IPS-18c (cell line): ENCODE data around the gene KLHL4.
"Not testable (repeated sequence)": the region's sequence is repeated elsewhere in the genome, so short reads cannot be mapped to it uniquely, and the experiment has no call there.

Experiments used
- H3K4me3 ChIP-seq: 2 replicates; pipeline ENCODE4 v1.7.0; 2013; ENCODE audit warnings: low read depth, mild to moderate bottlenecking, low read length, moderate library complexity; ENCODE audit not compliant: insufficient read depth
- H3K9me3 ChIP-seq: one replicate; pipeline ENCODE4 v1.6.1; 2013; ENCODE audit warnings: mild to moderate bottlenecking, low read length, moderate library complexity; ENCODE audit not compliant: control insufficient read depth, insufficient read depth

The KLHL4 gene

DNA sequence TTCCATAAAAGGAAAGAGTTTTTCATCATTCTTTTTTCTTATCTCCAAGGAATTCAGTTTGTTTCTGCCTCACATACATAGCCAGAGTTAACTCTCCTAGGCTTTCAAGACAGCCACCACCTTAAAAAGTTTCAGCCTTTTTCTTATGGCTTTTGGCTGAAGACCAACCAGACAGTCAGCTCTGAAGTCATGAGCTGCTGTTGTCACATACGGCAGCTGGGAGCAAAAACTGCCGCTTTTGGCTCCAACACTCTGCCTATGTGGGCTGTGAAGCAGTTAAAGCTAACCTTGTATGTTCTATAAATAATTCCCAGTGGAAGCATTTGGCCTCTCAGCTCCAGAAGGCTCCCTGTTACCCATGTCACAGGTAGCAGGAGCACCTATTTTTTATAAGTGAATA lies 104.1 kb downstream of the KLHL4 start:
- Histone ChIP-seq H3K4me3 (no peak overlapping the region), H3K9me3 (no peaks in the 10 kb centered on the region)

DNA sequence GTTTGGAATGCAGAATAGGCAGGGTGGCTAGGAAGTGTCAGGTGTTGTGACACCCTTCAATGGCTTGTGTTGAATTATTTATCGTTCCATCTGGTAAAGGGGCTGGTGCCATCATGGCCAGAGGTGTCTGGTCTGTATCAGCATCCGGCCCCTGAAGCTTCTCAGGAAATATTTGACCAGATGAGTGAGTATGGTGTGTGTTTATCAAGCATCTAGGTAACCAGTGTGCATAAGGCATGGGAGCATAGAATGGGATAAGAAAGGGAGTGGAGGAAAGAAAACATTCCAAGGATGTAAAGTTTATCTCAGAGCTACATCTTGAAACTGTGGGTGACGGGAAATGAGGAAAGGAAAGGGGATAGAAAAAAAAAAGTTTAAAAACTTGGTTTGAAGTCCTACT lies 109.4 kb downstream of the KLHL4 start:
- H3K4me3 ChIP-seq, result no peak overlapping the region
- no peaks in the 10 kb centered on the region for H3K9me3 ChIP-seq

DNA sequence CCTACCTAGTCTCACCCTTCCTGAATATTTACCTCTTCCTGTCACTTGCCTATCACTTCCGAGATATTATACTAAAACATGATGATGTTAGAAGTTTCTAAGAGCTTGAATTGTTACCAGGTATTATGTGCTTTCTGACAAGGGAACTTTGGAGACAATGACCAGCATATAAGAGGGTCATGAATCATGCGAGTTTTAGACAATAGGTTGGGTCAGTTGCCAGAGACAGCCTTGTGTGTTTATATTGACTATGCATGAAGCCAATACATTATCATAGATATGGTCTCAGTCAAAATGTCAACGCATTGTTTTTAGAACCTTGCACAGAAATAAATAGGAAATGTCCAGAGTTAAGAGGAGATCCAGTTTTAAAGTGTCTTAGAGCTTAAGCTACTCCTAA lies 116.8 kb downstream of the KLHL4 start:
- Histone ChIP-seq H3K4me3 (no peak overlapping the region), H3K9me3 (no peaks in the 10 kb centered on the region)

DNA sequence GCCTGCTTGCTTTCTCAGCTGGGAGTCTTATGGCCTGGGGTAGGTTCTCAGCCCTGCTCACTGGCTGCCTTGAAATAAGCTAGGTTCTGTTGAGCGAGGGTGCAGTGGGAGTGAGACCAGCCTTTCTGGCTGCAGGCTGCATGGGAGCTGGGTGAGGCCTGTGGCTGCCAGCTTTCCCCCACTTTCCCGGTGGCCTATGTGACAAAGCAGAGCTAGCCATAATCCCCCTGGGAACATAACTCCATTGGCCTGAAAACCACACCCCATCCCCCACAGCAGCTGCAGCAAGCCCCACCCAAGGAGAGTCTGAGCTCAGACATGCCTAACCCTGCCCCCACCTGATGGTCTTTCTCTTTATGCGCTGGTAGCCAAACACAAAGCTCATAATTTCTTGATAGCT lies 118.9 kb downstream of the KLHL4 start:
- H3K9me3 ChIP-seq, result no peaks in the 10 kb centered on the region
- no peak overlapping the region for H3K4me3 ChIP-seq

DNA sequence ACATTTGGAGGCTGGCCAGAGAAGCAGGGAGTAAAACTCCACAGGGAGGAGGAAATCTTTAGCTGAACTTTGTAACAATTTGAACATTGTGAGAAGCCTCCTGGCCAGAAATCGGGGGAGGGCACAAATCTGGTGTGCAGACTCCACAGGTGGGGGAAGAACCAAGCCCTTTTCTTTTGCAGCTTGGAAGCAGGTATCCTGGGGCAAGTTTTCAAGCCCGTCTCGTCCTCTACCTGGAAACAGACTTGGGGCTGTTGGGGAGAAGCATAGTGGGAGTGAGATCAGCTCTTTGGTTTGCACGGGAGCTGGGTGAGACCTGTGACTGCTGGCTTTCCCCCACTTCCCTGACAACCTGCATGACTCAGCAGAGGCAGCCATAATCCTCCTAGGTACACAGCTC lies 123.8 kb downstream of the KLHL4 start:
- H3K4me3 ChIP-seq, H3K9me3 ChIP-seq: not testable (repeated sequence)

DNA sequence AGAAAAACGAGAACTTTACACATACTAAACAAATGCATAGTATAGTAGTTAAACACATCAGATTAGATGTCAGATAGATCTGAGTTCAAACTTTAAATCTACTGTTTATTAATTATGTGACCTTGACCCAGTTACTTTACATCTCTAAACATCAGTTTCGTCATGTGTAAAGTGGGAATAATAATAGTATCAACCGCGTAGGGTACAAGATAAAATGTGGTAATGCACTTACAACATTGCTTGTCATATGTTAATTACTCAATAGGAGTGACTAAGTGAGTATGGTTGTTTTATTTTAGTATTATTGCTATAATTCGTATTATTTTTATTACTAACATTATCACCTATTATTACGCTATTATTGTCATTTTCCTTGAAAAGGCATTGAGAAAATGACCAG lies 144.2 kb downstream of the KLHL4 start:
- no peaks in the 10 kb centered on the region for H3K9me3 ChIP-seq
- H3K4me3 ChIP-seq, result no peak overlapping the region

DNA sequence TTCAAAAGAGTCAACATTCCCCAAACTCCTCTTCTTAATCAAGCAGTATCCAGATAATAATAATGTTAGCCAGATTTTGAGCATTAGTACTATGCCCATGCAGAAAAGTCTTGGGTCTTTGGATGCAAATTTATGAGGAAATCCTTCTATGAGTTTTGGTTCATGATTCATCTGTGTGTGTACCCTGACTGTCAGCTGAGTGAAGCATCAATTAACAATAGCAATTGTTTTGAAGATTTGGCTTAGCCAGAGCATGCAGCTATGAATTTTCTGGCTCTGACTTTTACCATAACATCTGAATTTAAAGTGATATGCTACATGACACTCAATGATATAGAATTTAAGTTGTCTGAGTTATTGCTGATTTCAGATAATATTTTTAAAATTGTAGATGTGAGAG lies 145.8 kb downstream of the KLHL4 start:
- Histone ChIP-seq H3K9me3 (no peaks in the 10 kb centered on the region), H3K4me3 (no peak overlapping the region)

DNA sequence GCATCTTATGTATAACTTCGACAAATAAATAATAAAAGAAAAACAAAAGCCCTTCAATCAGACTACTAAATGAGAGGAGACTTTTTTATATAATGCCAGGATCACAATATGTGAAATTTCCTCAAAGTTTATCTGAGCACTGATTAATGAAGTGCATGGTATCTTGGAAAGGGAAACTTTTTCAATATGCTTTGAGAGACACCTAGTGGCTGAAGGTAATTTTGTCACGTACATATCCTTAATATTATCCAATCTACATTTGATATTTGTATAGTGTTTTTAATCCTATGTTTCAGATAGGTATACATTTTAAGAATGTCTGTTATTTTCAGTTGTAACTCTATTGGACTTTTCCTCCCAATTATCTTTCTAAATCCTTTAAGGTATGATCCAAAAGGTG lies 146.8 kb downstream of the KLHL4 start:
- H3K9me3 ChIP-seq, result no peaks in the 10 kb centered on the region
- H3K4me3 ChIP-seq, result no peak overlapping the region

DNA sequence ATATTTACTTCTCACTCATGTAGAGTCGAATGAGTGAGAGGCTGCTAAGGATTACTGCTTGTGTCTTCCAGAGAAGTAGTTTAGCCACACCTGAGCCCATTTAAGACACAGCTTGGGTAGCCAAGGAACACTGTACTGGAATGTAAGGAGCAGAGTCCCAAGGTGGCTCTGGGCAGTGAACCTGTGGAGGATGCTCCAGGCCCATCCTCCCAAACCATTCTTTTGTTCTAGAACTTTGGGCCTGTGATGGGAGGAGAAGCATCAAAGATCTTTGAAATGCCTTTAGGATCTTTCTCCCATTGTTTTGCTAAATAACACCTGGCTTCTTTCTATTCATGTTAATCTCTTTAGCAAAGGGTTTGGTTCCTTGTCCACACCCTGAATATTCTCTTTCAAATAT lies 162.2 kb downstream of the KLHL4 start:
- H3K4me3 ChIP-seq, result no peak overlapping the region
- H3K9me3 ChIP-seq, result no peaks in the 10 kb centered on the region

DNA sequence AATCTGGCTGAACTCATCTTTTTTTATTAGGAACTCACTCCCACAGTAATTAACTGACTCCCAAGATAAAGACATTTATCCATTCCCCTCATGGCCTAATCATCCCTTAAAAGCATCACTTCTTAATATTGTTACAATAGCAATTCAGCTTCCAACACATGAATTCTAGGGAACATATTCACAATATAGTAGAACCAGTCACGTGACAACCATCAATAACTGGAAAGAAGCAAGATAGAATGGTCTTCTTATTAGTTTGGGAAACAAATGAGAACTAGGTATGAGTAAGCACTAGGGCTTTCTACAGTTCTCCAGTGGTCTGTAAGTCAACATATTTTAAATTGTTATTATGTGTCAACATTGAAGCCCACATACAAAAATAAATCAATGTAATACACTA lies 170.1 kb downstream of the KLHL4 start:
- no peak overlapping the region for H3K4me3 ChIP-seq
- no peaks in the 10 kb centered on the region for H3K9me3 ChIP-seq

DNA sequence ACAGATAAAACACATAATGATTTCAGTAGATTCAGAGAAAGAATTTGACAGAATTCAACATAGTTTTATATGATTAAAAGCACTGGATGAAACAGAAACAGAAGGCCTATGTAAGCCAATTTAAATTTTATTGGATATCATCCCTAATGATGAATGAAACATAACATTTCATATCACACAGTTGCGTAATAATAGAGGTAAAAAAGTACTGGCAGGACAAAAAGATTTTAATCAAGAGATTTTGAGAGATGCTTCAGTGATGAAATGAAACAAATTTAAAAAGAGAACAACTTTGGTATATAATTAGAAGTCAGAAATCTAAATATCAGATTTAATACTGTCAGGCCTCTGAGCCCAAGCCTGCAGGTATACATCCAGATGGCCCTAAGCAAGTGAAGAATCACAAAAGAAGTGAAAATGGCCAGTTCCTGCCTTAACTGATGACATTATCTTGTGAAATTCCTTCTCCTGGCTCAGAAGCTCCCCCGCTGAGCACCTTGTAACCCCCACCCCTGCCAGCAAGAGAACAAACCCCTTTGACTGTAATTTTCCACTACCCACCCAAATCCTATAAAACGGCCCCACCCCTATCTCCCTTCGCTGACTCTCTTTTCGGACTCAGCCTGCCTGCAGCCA lies 170.6 kb downstream of the KLHL4 start:
- not testable (repeated sequence) for H3K4me3 ChIP-seq, H3K9me3 ChIP-seq

DNA sequence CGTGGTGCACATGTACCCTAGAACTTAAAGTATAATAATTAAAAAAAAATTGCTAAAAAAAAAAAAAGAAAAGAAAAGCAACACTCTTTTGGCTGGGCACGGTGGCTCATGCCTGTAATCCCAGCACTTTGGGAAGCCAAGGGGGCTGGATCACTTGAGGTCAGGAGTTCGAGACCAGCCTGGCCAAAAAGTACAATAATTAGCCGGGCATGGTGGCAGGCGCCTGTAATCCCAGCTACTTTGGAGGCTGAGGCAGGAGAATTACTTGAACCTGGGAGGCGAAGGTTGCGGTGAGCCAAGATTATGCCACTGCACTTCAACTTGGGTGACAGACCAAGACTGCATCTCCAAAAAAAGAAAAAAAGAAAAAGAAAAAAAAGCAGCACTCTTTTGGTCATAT lies 171.6 kb downstream of the KLHL4 start:
- H3K9me3 ChIP-seq, H3K4me3 ChIP-seq: not testable (repeated sequence)

DNA sequence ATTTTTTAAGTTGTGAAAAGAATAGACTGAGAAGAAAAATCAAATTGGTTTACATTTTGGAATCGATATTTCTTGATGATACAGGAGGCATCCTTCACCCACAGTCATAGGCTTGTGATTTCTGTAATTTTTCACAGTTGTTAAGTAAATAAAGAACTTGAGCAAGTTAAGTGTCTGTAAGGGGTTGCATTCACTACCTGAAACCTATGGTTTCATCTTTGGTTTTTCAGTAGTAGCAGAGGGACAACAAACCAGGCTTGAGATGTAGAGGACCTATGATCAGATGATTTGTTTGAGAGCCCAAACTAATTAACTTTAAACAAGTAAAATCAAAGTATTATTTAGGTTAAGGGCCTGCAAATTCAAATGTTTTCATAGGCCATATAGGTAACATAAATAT lies 175.6 kb downstream of the KLHL4 start:
- H3K4me3 ChIP-seq, result no peak overlapping the region
- no peaks in the 10 kb centered on the region for H3K9me3 ChIP-seq

DNA sequence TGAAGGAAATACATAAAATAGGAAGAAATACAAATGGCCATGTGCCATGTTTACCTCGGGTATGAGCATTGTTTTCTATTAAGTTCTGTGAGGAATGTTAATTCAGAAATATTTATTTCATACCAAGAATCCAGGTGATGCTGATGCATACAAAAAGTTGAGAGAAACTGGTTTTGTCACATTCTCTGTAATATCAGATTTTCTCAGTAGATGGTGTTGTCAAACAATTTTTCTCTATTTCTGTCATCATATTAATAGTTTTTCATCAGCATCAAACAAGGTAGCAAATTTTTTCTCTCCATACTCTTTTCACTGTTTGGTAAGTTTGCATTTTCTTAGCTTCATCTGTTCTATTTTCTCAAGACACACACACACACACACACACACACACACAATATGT lies 179.8 kb downstream of the KLHL4 start:
- H3K9me3 ChIP-seq, result no peaks in the 10 kb centered on the region
- H3K4me3 ChIP-seq, result no peak overlapping the region

DNA sequence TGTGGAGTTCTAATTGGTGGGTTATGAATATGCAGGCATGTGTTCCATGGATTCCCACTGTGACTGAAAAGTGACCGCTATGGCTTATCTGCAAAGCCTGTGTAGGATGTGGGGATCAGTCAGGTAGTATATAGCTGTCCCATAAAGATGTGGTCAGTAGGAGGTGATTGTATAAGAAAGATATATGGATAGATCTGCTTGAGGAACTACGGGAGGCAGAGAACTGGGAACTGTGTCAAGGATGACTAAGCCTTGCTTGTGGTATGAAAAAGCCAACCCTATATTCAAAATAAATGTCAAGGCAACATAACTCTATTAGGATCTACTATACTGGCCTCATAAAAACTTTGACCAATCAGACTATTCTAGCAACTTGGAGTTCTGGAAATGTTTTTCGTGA lies 185.2 kb downstream of the KLHL4 start:
- Histone ChIP-seq H3K4me3 (no peak overlapping the region), H3K9me3 (no peaks in the 10 kb centered on the region)

DNA sequence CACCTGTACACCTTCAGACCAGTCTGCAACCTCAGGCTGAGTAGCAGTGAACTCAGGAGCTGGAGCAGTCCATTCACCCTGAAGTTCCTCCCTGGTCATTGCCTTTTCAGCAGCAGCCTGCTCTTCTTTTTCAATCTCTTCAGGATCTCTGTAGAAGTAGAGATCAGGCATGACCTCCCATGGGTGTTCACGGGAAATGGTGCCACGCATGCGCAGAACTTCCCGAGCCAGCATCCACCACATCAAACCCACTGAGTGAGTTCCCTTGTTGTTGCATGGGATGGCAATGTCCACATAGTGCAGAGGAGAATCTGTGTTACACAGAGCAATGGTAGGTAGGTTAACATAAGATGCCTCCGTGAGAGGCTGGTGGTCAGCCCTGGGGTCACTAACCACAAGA lies 185.9 kb downstream of the KLHL4 start:
- H3K4me3 ChIP-seq, H3K9me3 ChIP-seq: not testable (repeated sequence)

DNA sequence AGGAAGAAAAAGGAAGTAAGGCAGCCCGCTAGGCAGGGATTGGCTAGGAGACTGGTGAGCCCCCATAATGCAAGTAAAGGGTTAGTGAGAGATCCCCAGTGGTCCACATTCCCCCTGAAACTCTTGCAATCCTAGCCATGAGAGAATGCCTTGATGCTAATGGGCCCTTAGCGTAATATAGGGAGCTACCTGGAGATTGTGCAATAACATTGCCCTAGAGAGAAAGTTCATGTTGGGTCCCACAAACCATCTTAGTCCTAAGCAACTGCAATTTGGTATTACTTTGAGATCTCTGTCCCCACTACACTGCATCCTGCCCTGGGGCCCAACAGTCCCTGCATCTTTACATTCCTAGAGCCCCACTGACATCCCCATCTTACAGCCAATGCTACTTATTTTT lies 188.5 kb downstream of the KLHL4 start:
- Histone ChIP-seq H3K9me3 (peaks cover 8% of the 10 kb centered on the region), H3K4me3 (no peak overlapping the region)

DNA sequence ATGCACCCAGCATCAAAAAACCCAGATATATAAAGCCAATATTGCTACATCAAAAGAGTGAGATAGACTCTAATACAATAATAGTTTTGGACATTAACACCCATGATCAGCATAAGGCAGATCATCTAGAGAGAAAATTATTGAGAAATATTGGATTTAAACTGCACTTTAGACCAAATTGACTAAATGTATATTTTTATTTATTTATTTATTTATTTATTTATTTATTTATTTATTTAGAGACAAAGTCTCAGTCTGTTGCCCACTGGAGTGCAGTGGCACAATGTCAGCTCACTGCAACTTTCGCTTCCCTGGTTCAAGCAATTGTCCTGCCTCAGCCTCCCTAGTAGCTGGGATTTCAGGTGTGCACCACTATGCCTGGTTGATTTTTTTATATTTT lies 193.0 kb downstream of the KLHL4 start:
- Histone ChIP-seq H3K9me3 (peaks cover 8% of the 10 kb centered on the region), H3K4me3 (no peak overlapping the region)
